MM.1S (cell line): ENCODE data around the gene NANS.

Source experiments
- DNase-seq: peaks from one replicate; pipeline ENCODE4 v3.0.0-alpha.2; 2015
- H2AFZ ChIP-seq: fragments of 300-600 bp; sonication (generic); 2 replicates; pipeline ENCODE4 v1.6.0; 2016; ENCODE audit warnings: antibody characterized with exemption, low read length
- H3F3A ChIP-seq: fragments of 300-600 bp; sonication (generic); 2 replicates; pipeline ENCODE4 v1.6.1; 2016; ENCODE audit warnings: mild to moderate bottlenecking, antibody characterized with exemption, low read length, moderate library complexity, mixed read lengths; ENCODE audit not compliant: insufficient read depth
- H3K27ac ChIP-seq: fragments of 300-600 bp; sonication (generic); 2 replicates; pipeline ENCODE4 v1.5.1; 2016; ENCODE audit warnings: mild to moderate bottlenecking, low read length
- H3K27me3 ChIP-seq: fragments of 300-600 bp; sonication (generic); replicated peaks from 2 replicates; pipeline ENCODE4 v1.6.0; 2016; ENCODE audit warnings: low read length; ENCODE audit not compliant: insufficient read depth
- H3K36me3 ChIP-seq: fragments of 300-600 bp; sonication (generic); replicated peaks from 2 replicates; pipeline ENCODE4 v1.6.1; 2016; ENCODE audit warnings: mild to moderate bottlenecking, low read length, mixed read lengths; ENCODE audit not compliant: insufficient read depth
- H3K4me1 ChIP-seq: fragments of 300-600 bp; sonication (generic); 2 replicates; pipeline ENCODE4 v1.6.1; 2016; ENCODE audit warnings: low read length, mixed read lengths
- H3K4me2 ChIP-seq: fragments of 300-600 bp; sonication (generic); 2 replicates; pipeline ENCODE4 v1.6.0; 2016; ENCODE audit warnings: low read depth, low read length
- H3K4me3 ChIP-seq: fragments of 300-600 bp; sonication (generic); 2 replicates; pipeline ENCODE4 v1.5.1; 2016; ENCODE audit warnings: low read length, mixed read lengths
- H3K79me2 ChIP-seq: fragments of 300-600 bp; sonication (generic); 2 replicates; pipeline ENCODE4 v1.6.1; 2016; ENCODE audit warnings: mixed run types, low read length, mixed read lengths
- H3K9ac ChIP-seq: fragments of 300-600 bp; sonication (generic); 2 replicates; pipeline ENCODE4 v1.6.1; 2016; ENCODE audit warnings: low read length, mixed read lengths
- H3K9me2 ChIP-seq: fragments of 300-600 bp; sonication (generic); replicated peaks from 2 replicates; pipeline ENCODE4 v1.6.1; 2016; ENCODE audit warnings: mild to moderate bottlenecking, low read length, mixed read lengths; ENCODE audit not compliant: insufficient read depth
- H3K9me3 ChIP-seq: fragments of 300-600 bp; sonication (generic); replicated peaks from 2 replicates; pipeline ENCODE4 v1.6.1; 2016; ENCODE audit warnings: mild to moderate bottlenecking, low read length, mixed read lengths; ENCODE audit not compliant: insufficient read depth
- H4K20me1 ChIP-seq: fragments of 300-600 bp; sonication (generic); 2 replicates; pipeline ENCODE4 v1.6.1; 2016; ENCODE audit warnings: mild to moderate bottlenecking, low read length, moderate library complexity, mixed read lengths; ENCODE audit not compliant: insufficient read depth
- CTCF ChIP-seq: fragments of 300-600 bp; sonication (generic); IDR thresholded peaks from 2 replicates; pipeline ENCODE4 v1.5.1; 2016; ENCODE audit warnings: antibody characterized with exemption, low read length, mixed read lengths
- EZH2 ChIP-seq: fragments of 300-600 bp; sonication (generic); optimal IDR thresholded peaks from 2 replicates; pipeline ENCODE3; 2017; ENCODE audit warnings: low read depth, mild to moderate bottlenecking, antibody characterized with exemption, low read length, mixed read lengths
- EZH2phosphoT487 ChIP-seq: fragments of 300-600 bp; sonication (generic); IDR thresholded peaks from 2 replicates; pipeline ENCODE4 v1.6.1; 2018; ENCODE audit warnings: antibody characterized with exemption, low read length

The NANS gene, protein sequence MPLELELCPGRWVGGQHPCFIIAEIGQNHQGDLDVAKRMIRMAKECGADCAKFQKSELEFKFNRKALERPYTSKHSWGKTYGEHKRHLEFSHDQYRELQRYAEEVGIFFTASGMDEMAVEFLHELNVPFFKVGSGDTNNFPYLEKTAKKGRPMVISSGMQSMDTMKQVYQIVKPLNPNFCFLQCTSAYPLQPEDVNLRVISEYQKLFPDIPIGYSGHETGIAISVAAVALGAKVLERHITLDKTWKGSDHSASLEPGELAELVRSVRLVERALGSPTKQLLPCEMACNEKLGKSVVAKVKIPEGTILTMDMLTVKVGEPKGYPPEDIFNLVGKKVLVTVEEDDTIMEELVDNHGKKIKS

DNA sequence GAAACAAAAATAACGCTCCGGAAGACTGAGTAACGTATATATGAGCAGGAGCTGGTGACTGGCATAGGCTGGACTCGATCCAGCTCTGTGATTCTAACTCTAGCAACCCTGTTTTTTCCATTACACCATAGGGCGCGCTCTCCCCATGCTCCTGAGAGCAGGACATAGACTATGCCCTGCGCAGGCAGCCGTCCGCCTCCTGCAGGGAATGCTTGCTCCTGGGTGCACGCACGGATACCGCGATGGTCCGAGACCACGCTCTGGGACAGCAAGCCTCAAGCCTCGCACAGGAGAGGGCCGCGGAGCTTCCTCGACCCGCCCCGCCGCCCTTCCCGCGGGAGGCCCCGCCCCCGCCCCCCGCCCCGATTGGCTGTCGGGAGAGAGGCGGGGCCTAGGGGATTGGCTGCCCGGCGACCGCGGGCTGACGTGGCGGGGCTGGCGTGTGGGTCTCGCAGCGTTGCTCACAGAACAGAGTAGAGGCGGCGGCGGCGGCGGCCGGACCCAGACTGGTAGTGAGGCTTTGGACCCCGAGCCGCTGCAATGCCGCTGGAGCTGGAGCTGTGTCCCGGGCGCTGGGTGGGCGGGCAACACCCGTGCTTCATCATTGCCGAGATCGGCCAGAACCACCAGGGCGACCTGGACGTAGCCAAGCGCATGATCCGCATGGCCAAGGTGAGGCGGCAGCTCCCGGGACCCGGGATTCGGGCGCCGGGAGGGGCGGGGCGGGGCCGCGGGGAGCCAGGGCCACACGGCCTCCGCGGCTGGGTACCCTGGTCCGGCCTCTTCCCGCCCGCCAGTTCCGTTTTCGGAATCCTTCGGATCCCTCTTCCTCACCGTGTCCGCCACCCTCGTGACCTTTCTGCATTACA, at the start of gene NANS:
Gene NANS, plus strand, starts transcription at position 464 of the 869 bp plus-strand sequence. Its CDS starts 77 bp downstream, at position 541.
- Histone ChIP-seq H3K4me2 (peak within 1 kb of the TSS; percentile 97), H3K36me3 (no peaks in the 10 kb centered on the region), H3K9ac (peak within 1 kb of the TSS; percentile 75), H3K27ac (peak within 1 kb of the TSS; percentile 88), H3F3A (peaks cover 12% of the 10 kb centered on the region), H3K4me1 (no peaks in the 10 kb centered on the region), H3K9me3 (no peaks in the 10 kb centered on the region), H2AFZ (peak within 1 kb of the TSS; percentile 94), H3K4me3 (peak within 1 kb of the TSS; percentile 86), H4K20me1 (no peaks in the 10 kb centered on the region), H3K9me2 (no peaks in the 10 kb centered on the region), H3K27me3 (no peaks in the 10 kb centered on the region), H3K79me2 (peaks cover 42% of the 10 kb centered on the region)
- DNase-seq, result peak; percentile 92
- TF ChIP-seq CTCF, result no peak
- no peak for TF ChIP-seq EZH2phosphoT487
- TF ChIP-seq EZH2, result no peak

DNA sequence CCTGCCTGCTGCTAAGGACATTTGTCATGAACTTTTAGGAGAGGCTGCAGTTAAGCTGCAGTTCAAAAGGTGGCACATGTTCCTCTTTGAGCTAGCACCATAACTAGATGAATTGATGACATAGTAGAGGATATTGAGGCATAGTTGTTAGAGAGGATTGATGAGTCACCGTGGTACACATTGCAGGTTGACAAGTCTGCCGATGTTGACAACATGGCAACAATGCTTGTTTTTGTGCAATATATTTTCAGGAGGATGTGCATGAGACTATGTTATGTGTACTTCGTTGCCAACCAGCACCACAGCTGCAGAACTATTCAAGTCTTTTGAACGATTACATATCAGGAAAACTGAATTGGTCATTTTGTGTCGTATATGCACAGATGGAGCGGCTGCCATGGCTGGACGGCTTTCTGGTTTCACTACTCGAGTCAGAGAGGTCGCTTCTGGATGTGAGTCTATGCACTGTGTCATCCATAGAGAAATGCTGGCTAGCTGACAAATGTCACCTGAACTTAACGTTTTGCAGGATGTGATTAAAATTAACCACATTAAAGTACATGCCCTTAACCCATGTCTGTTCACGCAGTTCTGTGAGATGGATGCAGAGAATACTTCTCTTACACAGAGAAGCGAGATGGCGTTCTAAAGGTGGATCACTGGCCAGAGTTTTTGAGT, 49.1 kb upstream of the NANS start:
- Histone ChIP-seq H3K9ac (no peak overlapping the region), H3K4me2 (no peak overlapping the region), H2AFZ (no peak overlapping the region), H3K4me1 (peaks cover 11% of the 10 kb centered on the region; the same call in 1 of the 2 replicates), H3K27me3 (no peaks in the 10 kb centered on the region), H3K4me3 (no peak overlapping the region), H3K27ac (no peak overlapping the region), H3K79me2 (peaks cover 97% of the 10 kb centered on the region), H3F3A (peaks cover 9% of the 10 kb centered on the region), H3K9me2 (no peaks in the 10 kb centered on the region), H3K36me3 (peaks cover 38% of the 10 kb centered on the region), H4K20me1 (no peaks in the 10 kb centered on the region), H3K9me3 (no peaks in the 10 kb centered on the region)
- no peak for DNase-seq
- TF ChIP-seq EZH2, result no peak
- no peak for TF ChIP-seq CTCF
- no peak for TF ChIP-seq EZH2phosphoT487

DNA sequence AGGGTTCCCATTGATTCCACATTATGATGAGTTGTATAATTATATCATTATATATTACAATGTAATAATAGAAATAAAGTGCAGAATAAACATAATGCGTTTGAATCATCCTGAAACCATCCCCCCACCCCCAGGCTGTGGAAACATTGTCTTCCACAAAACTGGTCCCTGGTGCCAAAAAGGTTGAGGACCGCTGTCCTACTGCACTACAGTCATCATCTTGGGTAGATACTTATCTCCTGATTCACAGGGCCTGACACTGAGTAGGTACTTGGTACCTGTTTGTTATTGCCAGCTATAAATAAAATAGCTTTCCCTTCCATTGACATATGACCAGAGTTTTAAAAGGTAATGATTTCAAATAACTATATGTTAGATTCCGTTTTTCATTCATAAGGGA, 47.8 kb upstream of the NANS start:
- peaks cover 9% of the 10 kb centered on the region for H3F3A ChIP-seq
- H3K27me3 ChIP-seq, result no peaks in the 10 kb centered on the region
- H3K9ac ChIP-seq, result no peak overlapping the region
- no peak overlapping the region for H3K4me3 ChIP-seq
- no peak overlapping the region for H3K4me2 ChIP-seq
- peaks cover 42% of the 10 kb centered on the region for H3K36me3 ChIP-seq
- H4K20me1 ChIP-seq, result no peaks in the 10 kb centered on the region
- no peaks in the 10 kb centered on the region for H3K9me2 ChIP-seq
- DNase-seq, result no peak
- H3K79me2 ChIP-seq, result peaks cover 85% of the 10 kb centered on the region
- H3K4me1 ChIP-seq, result peaks cover 11% of the 10 kb centered on the region; the same call in 1 of the 2 replicates
- TF ChIP-seq EZH2phosphoT487 (no peak), EZH2 (no peak), CTCF (no peak)
- H3K27ac ChIP-seq, result no peak overlapping the region
- no peaks in the 10 kb centered on the region for H3K9me3 ChIP-seq
- no peak overlapping the region for H2AFZ ChIP-seq
